HUES48 (cell line): Measurements from ENCODE around the gene LRATD1.
A peak's percentile ranks its signal among the peaks of the same experiment; 100 is the strongest.

ENCODE experiments used
- H3K27ac ChIP-seq: one replicate; pipeline ENCODE4 v1.7.0; 2013; ENCODE audit warnings: low read depth, low read length, inconsistent platforms
- H3K27me3 ChIP-seq: 2 replicates; pipeline ENCODE4 v1.6.1; 2013; ENCODE audit warnings: mild to moderate bottlenecking, low read length; ENCODE audit not compliant: control insufficient read depth, insufficient read depth
- H3K36me3 ChIP-seq: 2 replicates; pipeline ENCODE4 v1.6.1; 2013; ENCODE audit warnings: low read length; ENCODE audit not compliant: control insufficient read depth, insufficient read depth
- H3K4me1 ChIP-seq: 2 replicates; pipeline ENCODE4 v1.6.1; 2013; ENCODE audit warnings: mild to moderate bottlenecking, low read length; ENCODE audit not compliant: control insufficient read depth, insufficient read depth
- H3K4me3 ChIP-seq: 2 replicates; pipeline ENCODE4 v1.5.1; 2013; ENCODE audit warnings: mild to moderate bottlenecking, low read depth, low read length
- H3K9ac ChIP-seq: 2 replicates; pipeline ENCODE4 v1.6.1; 2013; ENCODE audit warnings: mild to moderate bottlenecking, low read depth, low read length, moderate library complexity
- H3K9me3 ChIP-seq: 2 replicates; pipeline ENCODE4 v1.6.1; 2013; ENCODE audit warnings: low read length; ENCODE audit not compliant: control insufficient read depth, insufficient read depth

Gene LRATD1

GRCh38 chr2:14632133-14632936, at the start of gene LRATD1:
Gene LRATD1, plus strand, starts transcription at chr2:14632717. Its CDS starts 1,263 bp downstream, at chr2:14633980.
- H3K27me3 ChIP-seq = peaks cover 80% of the 10 kb centered on the region
- H3K36me3 ChIP-seq = no peaks in the 10 kb centered on the region
- peak within 1 kb of the TSS; percentile 63 for H3K4me3 ChIP-seq
- peaks cover 17% of the 10 kb centered on the region for H3K4me1 ChIP-seq
- no peak within 1 kb of the TSS for H3K27ac ChIP-seq
- H3K9ac ChIP-seq = no peak within 1 kb of the TSS
- no peaks in the 10 kb centered on the region for H3K9me3 ChIP-seq

DNA sequence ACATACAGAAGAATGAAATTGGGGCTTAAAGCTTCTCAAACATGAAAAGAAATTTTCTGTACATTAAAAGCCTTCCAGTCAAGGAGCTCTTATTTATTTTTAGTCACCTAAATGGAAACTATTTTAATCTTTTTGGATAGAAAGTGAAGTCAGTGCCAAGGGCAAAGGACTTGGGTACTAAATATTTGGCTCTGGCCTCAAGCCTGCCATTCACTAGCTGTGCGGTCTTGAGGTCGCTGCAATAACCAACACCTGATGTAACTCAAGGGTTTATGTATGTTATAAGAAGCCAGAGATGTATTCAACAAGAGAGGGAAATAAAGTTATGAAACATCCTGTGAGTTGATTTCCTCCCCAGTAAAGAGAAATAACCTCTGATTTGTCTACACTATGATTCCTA, 49.5 kb upstream of the LRATD1 start:
- no peak overlapping the region for H3K27ac ChIP-seq
- H3K36me3 ChIP-seq = no peaks in the 10 kb centered on the region
- H3K4me3 ChIP-seq = no peak overlapping the region
- H3K9me3 ChIP-seq = no peaks in the 10 kb centered on the region
- H3K9ac ChIP-seq = no peak overlapping the region
- no peaks in the 10 kb centered on the region for H3K4me1 ChIP-seq
- H3K27me3 ChIP-seq = no peaks in the 10 kb centered on the region

DNA sequence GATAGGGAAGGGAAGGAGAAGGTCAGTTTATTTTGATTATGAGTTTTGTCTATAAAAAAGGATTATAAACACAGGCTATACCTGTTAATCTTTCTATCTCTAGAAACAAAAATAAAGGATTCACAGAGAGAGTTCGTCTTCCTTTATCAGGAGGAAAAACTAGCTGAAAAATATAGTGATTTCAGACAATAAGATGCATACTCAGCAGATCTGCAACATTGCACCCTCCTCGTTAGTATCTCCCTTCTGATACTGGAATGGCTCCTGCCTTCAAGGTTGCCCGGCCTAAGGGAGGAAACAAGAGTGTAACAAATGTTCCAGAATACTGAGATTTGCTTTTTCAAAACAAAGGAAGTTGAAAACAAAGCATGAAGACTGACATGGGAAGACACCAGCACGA, 48.7 kb upstream of the LRATD1 start:
- Histone ChIP-seq H3K36me3 (no peaks in the 10 kb centered on the region), H3K9me3 (no peaks in the 10 kb centered on the region), H3K4me3 (no peak overlapping the region), H3K9ac (no peak overlapping the region), H3K27ac (no peak overlapping the region), H3K4me1 (no peaks in the 10 kb centered on the region), H3K27me3 (no peaks in the 10 kb centered on the region)

DNA sequence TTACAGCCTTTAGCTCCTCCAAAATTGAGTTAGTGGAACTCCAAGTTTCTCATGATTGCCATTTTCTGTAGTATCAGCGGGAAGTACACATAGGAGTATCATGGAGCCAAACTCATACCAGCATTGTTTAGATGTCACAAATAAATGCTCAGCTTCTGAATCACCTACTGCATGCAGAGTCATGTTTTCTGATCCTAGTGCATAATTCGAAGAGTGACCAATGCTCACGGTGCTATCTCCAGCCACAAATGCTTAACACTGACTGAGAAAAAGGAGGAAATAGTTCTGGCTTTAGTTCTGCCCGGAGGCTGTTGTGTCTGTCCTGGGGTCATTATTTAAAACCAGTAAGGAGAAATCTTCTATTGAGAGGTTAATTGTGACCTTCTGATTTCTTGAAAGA, 45.4 kb upstream of the LRATD1 start:
- no peaks in the 10 kb centered on the region for H3K9me3 ChIP-seq
- H3K9ac ChIP-seq = no peak overlapping the region
- H3K27me3 ChIP-seq = no peaks in the 10 kb centered on the region
- H3K36me3 ChIP-seq = no peaks in the 10 kb centered on the region
- H3K4me3 ChIP-seq = no peak overlapping the region
- H3K4me1 ChIP-seq = no peaks in the 10 kb centered on the region
- H3K27ac ChIP-seq = no peak overlapping the region

DNA sequence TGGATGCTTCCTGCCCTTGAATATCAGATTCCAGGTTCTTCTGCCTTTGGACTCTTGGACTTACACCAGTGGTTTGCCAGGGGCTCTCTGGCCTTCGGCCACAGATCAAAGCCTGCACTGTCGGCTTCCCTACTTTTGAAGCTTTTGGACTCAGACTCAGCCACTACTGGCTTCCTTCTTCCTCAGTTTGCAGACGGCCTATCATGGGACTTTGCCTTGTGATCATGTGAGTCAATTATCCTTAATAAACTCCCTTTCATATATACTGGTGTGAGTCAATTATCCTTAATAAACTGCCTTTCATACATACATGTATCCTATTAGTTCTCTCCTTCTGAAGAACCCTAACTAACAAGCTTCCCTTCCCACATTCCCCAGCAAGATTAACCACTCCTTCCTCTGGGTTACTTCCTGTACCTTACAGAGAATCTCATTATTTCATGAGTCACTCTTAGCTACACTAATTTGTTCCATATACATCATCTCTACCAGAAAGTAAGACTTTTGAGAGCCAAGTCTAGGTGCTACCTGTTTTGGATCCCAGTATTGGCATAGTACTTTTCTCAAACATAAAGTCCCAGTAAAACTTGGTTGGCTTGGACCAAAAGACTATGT, 31.3 kb upstream of the LRATD1 start:
- Histone ChIP-seq H3K4me1 (no peaks in the 10 kb centered on the region), H3K9ac (no peak overlapping the region), H3K9me3 (no peaks in the 10 kb centered on the region), H3K27ac (no peak overlapping the region), H3K27me3 (no peaks in the 10 kb centered on the region), H3K4me3 (no peak overlapping the region), H3K36me3 (no peaks in the 10 kb centered on the region)

DNA sequence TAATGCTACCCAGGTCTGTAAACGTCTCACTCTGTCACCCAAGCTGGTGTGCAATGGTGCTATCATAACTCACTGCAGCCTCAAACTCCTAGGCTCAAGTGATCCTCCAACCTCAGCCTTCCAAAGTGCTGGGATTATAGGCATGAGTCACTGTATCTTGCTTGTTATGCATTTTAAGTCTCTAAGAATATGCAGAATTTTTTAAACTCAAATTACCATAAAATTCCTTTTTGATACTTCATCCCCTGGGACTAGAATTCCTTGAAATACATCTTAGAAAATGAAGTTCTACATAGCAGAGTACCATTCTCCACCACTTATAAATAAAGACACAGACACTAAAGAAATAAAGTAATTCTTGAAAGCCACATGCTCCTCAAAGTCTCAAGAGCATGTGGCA, 30.2 kb upstream of the LRATD1 start:
- Histone ChIP-seq H3K4me3 (no peak overlapping the region), H3K27ac (no peak overlapping the region), H3K9me3 (no peaks in the 10 kb centered on the region)

DNA sequence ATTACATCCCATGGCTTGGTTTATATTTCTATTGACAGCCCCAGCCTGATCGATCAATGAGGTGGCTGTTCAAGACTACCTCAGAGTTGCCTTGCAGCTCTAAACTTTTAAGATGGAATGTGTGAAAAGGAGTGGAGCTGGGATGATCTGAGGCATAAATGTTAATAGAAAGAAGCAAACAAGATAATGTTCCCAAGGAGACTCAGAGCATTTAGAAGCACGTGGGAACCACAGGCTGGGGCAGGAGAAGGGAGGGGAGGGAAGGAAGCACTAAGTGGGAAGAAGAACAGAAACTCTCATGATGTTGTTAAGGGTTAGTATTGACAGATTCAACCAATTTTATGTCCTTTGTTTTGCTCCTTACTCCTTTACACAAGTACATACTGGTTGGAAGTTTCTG, 28.8 kb upstream of the LRATD1 start:
- no peaks in the 10 kb centered on the region for H3K4me1 ChIP-seq
- H3K27me3 ChIP-seq = no peaks in the 10 kb centered on the region
- H3K9ac ChIP-seq = no peak overlapping the region
- no peaks in the 10 kb centered on the region for H3K9me3 ChIP-seq
- H3K27ac ChIP-seq = no peak overlapping the region
- H3K4me3 ChIP-seq = no peak overlapping the region
- no peaks in the 10 kb centered on the region for H3K36me3 ChIP-seq

More for the DNA sequence above, 30.2 kb upstream of the LRATD1 start:
- Histone ChIP-seq H3K36me3 (no peaks in the 10 kb centered on the region), H3K27me3 (no peaks in the 10 kb centered on the region), H3K9ac (no peak overlapping the region), H3K4me1 (no peaks in the 10 kb centered on the region)

- Histone ChIP-seq H3K4me1 (no peaks in the 10 kb centered on the region), H3K36me3 (no peaks in the 10 kb centered on the region), H3K9ac (no peak overlapping the region), H3K27me3 (no peaks in the 10 kb centered on the region), H3K9me3 (no peaks in the 10 kb centered on the region), H3K4me3 (no peak overlapping the region), H3K27ac (no peak overlapping the region)
Observed at GRCh38 chr2:14608245-14608644, 24.3 kb upstream of the LRATD1 start.

- Histone ChIP-seq H3K36me3 (no peaks in the 10 kb centered on the region), H3K9me3 (no peaks in the 10 kb centered on the region), H3K27ac (no peak overlapping the region), H3K9ac (no peak overlapping the region), H3K4me3 (no peak overlapping the region), H3K4me1 (no peaks in the 10 kb centered on the region), H3K27me3 (no peaks in the 10 kb centered on the region)
Observed at GRCh38 chr2:14614017-14614416, 18.5 kb upstream of the LRATD1 start.

DNA sequence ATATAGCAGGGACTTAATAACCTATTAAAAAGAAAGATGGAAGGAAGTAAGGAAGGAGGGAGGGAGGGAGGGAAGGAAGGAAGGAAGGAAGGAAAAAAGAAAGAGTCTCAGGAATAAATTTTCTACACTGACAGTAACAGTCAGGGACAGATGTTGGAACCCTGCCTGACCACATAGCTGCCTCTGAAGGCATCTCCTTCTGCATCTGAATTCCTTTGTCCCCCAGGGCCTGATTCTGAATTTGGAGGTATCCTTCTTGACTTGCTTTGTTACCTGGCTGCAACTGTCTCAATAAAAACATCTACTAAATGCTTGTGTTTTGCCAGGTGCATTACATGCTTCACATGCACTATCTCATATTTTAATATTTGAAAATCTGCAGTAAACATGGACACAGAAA, 17.4 kb upstream of the LRATD1 start:
- no peaks in the 10 kb centered on the region for H3K9me3 ChIP-seq
- H3K4me1 ChIP-seq = no peaks in the 10 kb centered on the region
- no peak overlapping the region for H3K4me3 ChIP-seq
- no peaks in the 10 kb centered on the region for H3K27me3 ChIP-seq
- H3K9ac ChIP-seq = no peak overlapping the region
- H3K27ac ChIP-seq = no peak overlapping the region
- no peaks in the 10 kb centered on the region for H3K36me3 ChIP-seq

- Histone ChIP-seq H3K4me3 (no peak overlapping the region), H3K4me1 (no peaks in the 10 kb centered on the region), H3K36me3 (no peaks in the 10 kb centered on the region), H3K9me3 (no peaks in the 10 kb centered on the region), H3K9ac (no peak overlapping the region), H3K27ac (no peak overlapping the region), H3K27me3 (no peaks in the 10 kb centered on the region)
Observed at GRCh38 chr2:14615760-14616159, 16.8 kb upstream of the LRATD1 start.
